Lower leg skin (tissue), 3 donors: Measurements from ENCODE around the gene CDYL2.

Source experiments
- POLR2A ChIP-seq, 2 donors: fragments of 450-650 bp; IDR thresholded peaks; one replicate each; pipeline ENCODE4 v1.6.1; 2016 to 2017; ENCODE audit warnings: antibody characterized with exemption in 2 of 2, mild to moderate bottlenecking in 1 of 2, moderate library complexity in 1 of 2
- TF ChIP-seq, protein P1 (sequence below), 3 donors: fragments of 450-650 bp; IDR thresholded peaks; one replicate each; pipeline ENCODE4 v1.5.1; 2016; ENCODE audit warnings: antibody characterized with exemption in 3 of 3, mild to moderate bottlenecking in 3 of 3, moderate library complexity in 2 of 3

DNA sequence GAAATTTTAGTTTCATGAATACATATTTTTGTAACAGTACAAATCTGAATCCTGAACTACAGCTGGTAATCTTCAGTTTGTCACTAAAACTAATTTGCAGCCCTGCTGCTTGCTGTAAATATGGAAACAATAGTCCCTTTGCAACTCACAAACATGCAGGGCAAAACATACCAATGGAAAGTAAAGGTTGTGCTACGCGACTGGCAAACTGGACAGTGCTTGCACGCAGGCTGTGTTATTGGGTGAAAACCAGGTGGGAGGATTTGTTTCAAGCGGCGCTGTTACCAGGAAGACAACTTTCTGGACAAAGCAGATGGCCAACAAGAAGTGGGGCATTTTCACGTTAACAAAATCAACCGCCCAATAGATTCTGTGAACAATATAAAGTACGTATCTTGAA lies 93.5 kb downstream of the CDYL2 start:
- TF ChIP-seq, protein P1, sequence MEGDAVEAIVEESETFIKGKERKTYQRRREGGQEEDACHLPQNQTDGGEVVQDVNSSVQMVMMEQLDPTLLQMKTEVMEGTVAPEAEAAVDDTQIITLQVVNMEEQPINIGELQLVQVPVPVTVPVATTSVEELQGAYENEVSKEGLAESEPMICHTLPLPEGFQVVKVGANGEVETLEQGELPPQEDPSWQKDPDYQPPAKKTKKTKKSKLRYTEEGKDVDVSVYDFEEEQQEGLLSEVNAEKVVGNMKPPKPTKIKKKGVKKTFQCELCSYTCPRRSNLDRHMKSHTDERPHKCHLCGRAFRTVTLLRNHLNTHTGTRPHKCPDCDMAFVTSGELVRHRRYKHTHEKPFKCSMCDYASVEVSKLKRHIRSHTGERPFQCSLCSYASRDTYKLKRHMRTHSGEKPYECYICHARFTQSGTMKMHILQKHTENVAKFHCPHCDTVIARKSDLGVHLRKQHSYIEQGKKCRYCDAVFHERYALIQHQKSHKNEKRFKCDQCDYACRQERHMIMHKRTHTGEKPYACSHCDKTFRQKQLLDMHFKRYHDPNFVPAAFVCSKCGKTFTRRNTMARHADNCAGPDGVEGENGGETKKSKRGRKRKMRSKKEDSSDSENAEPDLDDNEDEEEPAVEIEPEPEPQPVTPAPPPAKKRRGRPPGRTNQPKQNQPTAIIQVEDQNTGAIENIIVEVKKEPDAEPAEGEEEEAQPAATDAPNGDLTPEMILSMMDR (IDR thresholded peaks at IDR 0.05): no peak
- no peak for TF ChIP-seq POLR2A (IDR thresholded peaks at IDR 0.05)
